Measurements from ENCODE around the gene SYT17.

SYT17 gene

GRCh38 chr16:19147126-19147525 lies 20.9 kb upstream of the SYT17 start:
- H3K4me1 Mint-ChIP-seq, result no peaks in the 10 kb centered on the region
- peaks cover 50% of the 10 kb centered on the region for H3K27me3 Mint-ChIP-seq
- peaks cover 5% of the 10 kb centered on the region for H3K9me3 Mint-ChIP-seq
- H3K36me3 Mint-ChIP-seq (ENCODE audit: insufficient read depth), result no peaks in the 10 kb centered on the region
- H3K27ac Mint-ChIP-seq (ENCODE audit: low read depth), result no peak overlapping the region
- DNase-seq (ENCODE audit: low spot score in 2 of 2) (no peak), ATAC-seq (replicated peaks; ENCODE audit: extremely low read depth, poor library complexity, severe bottlenecking) (no peak)
- no peak overlapping the region for H3K4me3 Mint-ChIP-seq

- H3K4me1 Mint-ChIP-seq, result no peaks in the 10 kb centered on the region
- no peak overlapping the region for H3K27ac Mint-ChIP-seq (ENCODE audit: low read depth)
- no peaks in the 10 kb centered on the region for H3K36me3 Mint-ChIP-seq (ENCODE audit: insufficient read depth)
- no peak for ATAC-seq (replicated peaks; ENCODE audit: extremely low read depth, poor library complexity, severe bottlenecking)
- peaks cover 50% of the 10 kb centered on the region for H3K27me3 Mint-ChIP-seq
- H3K4me3 Mint-ChIP-seq, result no peak overlapping the region
- H3K9me3 Mint-ChIP-seq, result peaks cover 5% of the 10 kb centered on the region
- DNase-seq (ENCODE audit: low spot score in 2 of 2), result no peak
These were observed 20.4 kb upstream of the SYT17 start for GRCh38 chr16:19147627-19148026.

GRCh38 chr16:19148189-19148588 lies 19.9 kb upstream of the SYT17 start:
- Mint-ChIP-seq H3K27me3 (peaks cover 55% of the 10 kb centered on the region), H3K4me1 (no peaks in the 10 kb centered on the region), H3K36me3 (ENCODE audit: insufficient read depth) (no peaks in the 10 kb centered on the region), H3K4me3 (no peak overlapping the region), H3K9me3 (peaks cover 5% of the 10 kb centered on the region), H3K27ac (ENCODE audit: low read depth) (no peak overlapping the region)
- ATAC-seq (replicated peaks; ENCODE audit: extremely low read depth, poor library complexity, severe bottlenecking) (no peak), DNase-seq (ENCODE audit: low spot score in 2 of 2) (no peak)

GRCh38 chr16:19151310-19151709 lies 16.7 kb upstream of the SYT17 start:
- Mint-ChIP-seq H3K27me3 (peaks cover 44% of the 10 kb centered on the region), H3K9me3 (peaks cover 9% of the 10 kb centered on the region), H3K4me1 (no peaks in the 10 kb centered on the region), H3K4me3 (no peak overlapping the region), H3K36me3 (ENCODE audit: insufficient read depth) (no peaks in the 10 kb centered on the region), H3K27ac (ENCODE audit: low read depth) (no peak overlapping the region)
- no peak for DNase-seq (ENCODE audit: low spot score in 2 of 2)
- ATAC-seq (replicated peaks; ENCODE audit: extremely low read depth, poor library complexity, severe bottlenecking), result no peak

- ATAC-seq (replicated peaks; ENCODE audit: extremely low read depth, poor library complexity, severe bottlenecking) (no peak), DNase-seq (ENCODE audit: low spot score in 2 of 2) (no peak)
- Mint-ChIP-seq H3K4me3 (no peak overlapping the region), H3K27ac (ENCODE audit: low read depth) (no peak overlapping the region), H3K9me3 (peaks cover 13% of the 10 kb centered on the region), H3K36me3 (ENCODE audit: insufficient read depth) (no peaks in the 10 kb centered on the region), H3K27me3 (peaks cover 44% of the 10 kb centered on the region), H3K4me1 (no peaks in the 10 kb centered on the region)
These were observed 16.0 kb upstream of the SYT17 start for GRCh38 chr16:19152042-19152441.

GRCh38 chr16:19153876-19154275 lies 14.2 kb upstream of the SYT17 start:
- no peak for DNase-seq (ENCODE audit: low spot score in 2 of 2)
- H3K27ac Mint-ChIP-seq (ENCODE audit: low read depth), result no peak overlapping the region

GRCh38 chr16:19162085-19162484 lies 6.0 kb upstream of the SYT17 start:
- H3K27ac Mint-ChIP-seq (ENCODE audit: low read depth), result no peak overlapping the region
- no peaks in the 10 kb centered on the region for H3K4me1 Mint-ChIP-seq
- ATAC-seq (replicated peaks; ENCODE audit: extremely low read depth, poor library complexity, severe bottlenecking) (no peak), DNase-seq (ENCODE audit: low spot score in 2 of 2) (no peak)
- H3K27me3 Mint-ChIP-seq, result peaks cover 23% of the 10 kb centered on the region
- H3K36me3 Mint-ChIP-seq (ENCODE audit: insufficient read depth), result peaks cover 4% of the 10 kb centered on the region
- H3K4me3 Mint-ChIP-seq, result no peak overlapping the region
- peaks cover 7% of the 10 kb centered on the region for H3K9me3 Mint-ChIP-seq

More at GRCh38 chr16:19153876-19154275, 14.2 kb upstream of the SYT17 start:
- Mint-ChIP-seq H3K27me3 (peaks cover 32% of the 10 kb centered on the region), H3K4me3 (no peak overlapping the region), H3K9me3 (peaks cover 8% of the 10 kb centered on the region), H3K4me1 (no peaks in the 10 kb centered on the region), H3K36me3 (ENCODE audit: insufficient read depth) (no peaks in the 10 kb centered on the region)
- no peak for ATAC-seq (replicated peaks; ENCODE audit: extremely low read depth, poor library complexity, severe bottlenecking)

GRCh38 chr16:19163215-19163614 lies 4.8 kb upstream of the SYT17 start:
- no peak overlapping the region for H3K4me3 Mint-ChIP-seq
- H3K27me3 Mint-ChIP-seq, result peaks cover 23% of the 10 kb centered on the region

GRCh38 chr16:19164285-19164684 lies 3.8 kb upstream of the SYT17 start:
- Mint-ChIP-seq H3K9me3 (peaks cover 7% of the 10 kb centered on the region), H3K36me3 (ENCODE audit: insufficient read depth) (peaks cover 3% of the 10 kb centered on the region), H3K4me3 (no peak overlapping the region), H3K27me3 (peaks cover 25% of the 10 kb centered on the region), H3K4me1 (no peaks in the 10 kb centered on the region), H3K27ac (ENCODE audit: low read depth) (no peak overlapping the region)
- no peak for ATAC-seq (replicated peaks; ENCODE audit: extremely low read depth, poor library complexity, severe bottlenecking)
- DNase-seq (ENCODE audit: low spot score in 2 of 2), result no peak

More at GRCh38 chr16:19163215-19163614, 4.8 kb upstream of the SYT17 start:
- no peaks in the 10 kb centered on the region for H3K4me1 Mint-ChIP-seq
- ATAC-seq (replicated peaks; ENCODE audit: extremely low read depth, poor library complexity, severe bottlenecking), result no peak
- DNase-seq (ENCODE audit: low spot score in 2 of 2), result no peak
- H3K9me3 Mint-ChIP-seq, result peaks cover 7% of the 10 kb centered on the region
- H3K36me3 Mint-ChIP-seq (ENCODE audit: insufficient read depth), result peaks cover 4% of the 10 kb centered on the region
- no peak overlapping the region for H3K27ac Mint-ChIP-seq (ENCODE audit: low read depth)

- no peak for ATAC-seq (replicated peaks; ENCODE audit: extremely low read depth, poor library complexity, severe bottlenecking)
- Mint-ChIP-seq H3K4me3 (no peak overlapping the region), H3K4me1 (no peaks in the 10 kb centered on the region), H3K27ac (ENCODE audit: low read depth) (no peak overlapping the region), H3K27me3 (peaks cover 31% of the 10 kb centered on the region), H3K36me3 (ENCODE audit: insufficient read depth) (peaks cover 3% of the 10 kb centered on the region), H3K9me3 (peaks cover 7% of the 10 kb centered on the region)
- DNase-seq (ENCODE audit: low spot score in 2 of 2), result no peak
These were observed 2.9 kb upstream of the SYT17 start for GRCh38 chr16:19165101-19165500.

GRCh38 chr16:19166500-19166899 lies 1.5 kb upstream of the SYT17 start:
- ATAC-seq (replicated peaks; ENCODE audit: extremely low read depth, poor library complexity, severe bottlenecking) (no peak), DNase-seq (ENCODE audit: low spot score in 2 of 2) (no peak)
- Mint-ChIP-seq H3K27me3 (peaks cover 30% of the 10 kb centered on the region), H3K27ac (ENCODE audit: low read depth) (no peak overlapping the region), H3K4me1 (no peaks in the 10 kb centered on the region), H3K4me3 (no peak overlapping the region), H3K36me3 (ENCODE audit: insufficient read depth) (peaks cover 3% of the 10 kb centered on the region), H3K9me3 (peaks cover 7% of the 10 kb centered on the region)

GRCh38 chr16:19168371-19169081 lies 486 bp downstream of the SYT17 start:
- no peak for ATAC-seq (replicated peaks; ENCODE audit: extremely low read depth, poor library complexity, severe bottlenecking)
- no peak overlapping the region for H3K27ac Mint-ChIP-seq (ENCODE audit: low read depth)
- H3K36me3 Mint-ChIP-seq (ENCODE audit: insufficient read depth), result no peaks in the 10 kb centered on the region
- H3K9me3 Mint-ChIP-seq, result peaks cover 1% of the 10 kb centered on the region
- no peaks in the 10 kb centered on the region for H3K4me1 Mint-ChIP-seq
- peaks cover 33% of the 10 kb centered on the region for H3K27me3 Mint-ChIP-seq
- no peak for DNase-seq (ENCODE audit: low spot score in 2 of 2)
- no peak overlapping the region for H3K4me3 Mint-ChIP-seq

- Mint-ChIP-seq H3K4me3 (no peak overlapping the region), H3K9me3 (no peaks in the 10 kb centered on the region), H3K27ac (ENCODE audit: low read depth) (no peak overlapping the region), H3K4me1 (no peaks in the 10 kb centered on the region), H3K36me3 (ENCODE audit: insufficient read depth) (no peaks in the 10 kb centered on the region), H3K27me3 (peaks cover 37% of the 10 kb centered on the region)
- no peak for ATAC-seq (replicated peaks; ENCODE audit: extremely low read depth, poor library complexity, severe bottlenecking)
- no peak for DNase-seq (ENCODE audit: low spot score in 2 of 2)
These were observed 1.1 kb downstream of the SYT17 start for GRCh38 chr16:19169082-19169639.

Measured in central memory CD8-positive, alpha-beta T cell (primary cell).